ENCODE results near the gene ARHGAP25.

Gene ARHGAP25

GRCh38 chr2:68719912-68720311 lies 14.7 kb upstream of the ARHGAP25 start:
- peak in 1 of 2 donors; percentile 52 for DNase-seq

- no peak for DNase-seq
Measured at GRCh38 chr2:68720665-68721064, 13.9 kb upstream of the ARHGAP25 start.

GRCh38 chr2:68721482-68722101 lies 13.0 kb upstream of the ARHGAP25 start:
- DNase-seq, result peak; percentile 41 to 59

GRCh38 chr2:68722712-68723111 lies 11.9 kb upstream of the ARHGAP25 start:
- DNase-seq, result no peak

DNA sequence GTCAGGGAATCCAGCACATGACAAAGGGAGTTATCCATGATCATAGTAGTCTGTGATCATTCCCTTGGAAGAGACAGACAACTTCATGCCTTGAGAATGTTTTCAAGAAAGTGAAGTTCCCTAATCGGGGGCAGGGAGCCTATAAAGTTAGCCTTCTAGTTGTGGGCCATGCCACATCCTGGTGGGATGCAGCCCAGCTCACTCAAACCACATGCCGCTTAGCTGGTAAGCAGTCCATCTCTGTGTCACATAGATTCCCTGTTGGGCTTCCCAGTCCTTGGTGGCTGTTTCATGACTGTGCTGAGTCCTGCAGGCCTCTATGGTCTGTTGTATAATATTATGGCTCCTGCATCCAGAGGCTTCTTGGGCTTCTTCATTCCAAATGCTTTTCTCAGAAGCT lies 11.4 kb upstream of the ARHGAP25 start:
- DNase-seq, result no peak

- DNase-seq, result no peak
Measured at GRCh38 chr2:68726100-68726499, 8.5 kb upstream of the ARHGAP25 start.

GRCh38 chr2:68726608-68727367 lies 7.8 kb upstream of the ARHGAP25 start:
- DNase-seq, result peak; percentile 72 to 77

DNA sequence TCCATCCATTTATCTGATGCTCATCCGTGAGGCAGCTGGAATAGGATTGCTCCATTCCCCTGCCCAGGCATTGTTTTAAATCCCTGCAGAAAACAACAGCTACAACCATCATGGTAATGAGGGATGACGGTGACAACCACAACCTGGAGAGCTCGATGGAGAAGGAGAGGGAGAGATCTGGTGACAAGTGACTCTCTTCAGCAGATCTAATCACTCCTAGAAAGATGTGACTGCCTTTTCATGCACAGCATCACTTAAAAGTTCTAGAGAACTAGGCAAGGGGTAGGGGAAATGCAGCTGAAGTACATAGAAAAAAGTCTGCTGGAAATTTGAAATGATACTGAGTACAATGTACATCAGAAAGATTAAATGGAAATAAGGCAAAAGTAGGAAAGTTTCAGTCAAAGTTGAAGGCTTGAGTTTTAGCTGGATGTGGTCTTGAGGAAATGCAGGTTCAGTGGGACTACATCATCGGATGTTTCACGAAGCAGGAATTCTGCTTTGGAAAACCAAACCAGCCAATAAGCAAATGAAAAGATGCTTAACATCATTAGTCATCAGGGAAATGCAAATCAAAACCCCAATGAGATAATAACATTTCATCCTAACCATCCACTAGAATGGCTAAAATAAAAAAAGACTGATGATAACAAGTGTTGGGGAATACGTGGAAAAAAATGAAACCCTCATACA lies 6.8 kb upstream of the ARHGAP25 start:
- DNase-seq, result no peak

- DNase-seq, result no peak
Measured at GRCh38 chr2:68730828-68731227, 3.8 kb upstream of the ARHGAP25 start.

GRCh38 chr2:68732036-68732932 lies 2.3 kb upstream of the ARHGAP25 start:
- peak in 1 of 2 donors; percentile 29 for DNase-seq

GRCh38 chr2:68733365-68733764 lies 1.2 kb upstream of the ARHGAP25 start:
- DNase-seq, result no peak

DNA sequence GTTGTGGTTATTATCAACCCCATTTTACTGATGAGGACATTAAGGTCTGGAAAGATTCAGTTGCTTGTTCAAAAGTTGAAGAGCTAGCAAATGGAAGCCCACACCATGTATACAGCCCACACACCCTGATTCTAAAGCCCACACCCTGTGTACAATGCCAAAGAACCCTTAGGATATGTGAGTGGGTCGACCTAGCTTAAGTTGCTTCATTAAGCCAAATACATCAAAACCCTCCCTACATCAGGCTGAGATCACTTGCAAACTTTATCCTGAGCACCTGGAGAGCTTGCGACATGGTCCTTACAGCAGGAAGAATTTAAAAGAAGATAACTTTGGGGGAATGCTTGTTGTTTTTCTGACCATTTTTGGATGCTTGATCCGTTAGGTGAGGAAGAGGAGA lies 435 bp upstream of the ARHGAP25 start:
- DNase-seq, result no peak

- no peak for DNase-seq
Measured at GRCh38 chr2:68736086-68736485, 1.5 kb downstream of the ARHGAP25 start.

DNA sequence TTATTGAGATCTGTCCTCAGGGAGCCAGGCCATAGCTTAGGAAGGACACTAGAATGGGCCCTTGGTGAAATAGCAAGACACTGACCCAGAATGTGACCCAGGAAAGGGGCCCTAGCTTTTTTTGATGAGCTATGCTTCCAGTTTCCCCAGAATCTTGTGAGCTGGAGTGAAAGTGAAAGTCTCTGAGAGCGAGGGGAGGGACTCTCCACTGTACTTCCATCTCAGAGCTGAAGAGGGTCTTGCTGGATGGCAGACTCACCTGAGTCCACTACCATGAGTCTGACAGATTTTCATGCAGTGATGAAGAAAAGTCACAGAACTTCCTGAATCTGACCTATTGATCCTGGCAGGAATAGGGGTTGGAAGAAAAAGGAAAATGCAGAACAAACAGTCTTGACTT lies 3.1 kb downstream of the ARHGAP25 start:
- peak; percentile 40 to 61 for DNase-seq

- DNase-seq, result no peak
Measured at GRCh38 chr2:68738906-68739594, 4.4 kb downstream of the ARHGAP25 start.

DNA sequence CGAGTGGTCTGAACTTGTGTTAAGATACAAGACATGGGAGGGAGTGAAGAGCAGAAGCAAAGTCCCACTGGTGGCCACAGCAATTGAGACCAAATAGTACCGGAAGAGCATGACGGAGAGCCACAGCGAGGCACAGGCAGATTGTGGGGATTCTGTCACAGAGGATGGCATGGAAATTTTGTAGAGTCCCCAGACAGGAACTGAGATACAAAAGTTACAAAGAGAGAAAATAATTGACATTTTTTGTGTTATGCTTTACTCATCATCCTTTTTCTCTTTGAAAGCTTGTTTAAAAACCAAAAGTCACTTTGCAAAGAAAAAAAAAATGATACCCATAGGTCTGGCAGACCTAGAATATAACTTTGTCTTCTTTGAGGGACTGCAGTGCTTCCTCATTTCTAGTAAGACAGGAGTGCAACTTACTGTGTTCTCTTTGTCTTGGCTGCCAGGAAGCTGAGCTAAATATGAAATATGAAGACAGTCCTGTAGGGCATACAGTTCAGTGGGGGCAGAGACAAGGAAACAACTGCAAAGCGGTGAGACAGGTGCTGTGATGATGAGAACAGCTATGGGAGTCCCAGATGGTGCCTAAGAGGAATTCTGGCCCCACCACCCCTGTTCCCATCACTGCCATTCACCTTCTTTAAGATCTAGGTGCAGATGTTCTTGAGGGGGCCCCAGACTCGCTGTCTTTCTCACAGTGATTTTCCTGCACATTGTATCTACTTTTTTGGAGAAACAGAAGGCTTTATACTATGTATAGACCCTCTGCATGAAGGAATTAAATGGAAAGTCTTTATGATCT lies 5.2 kb downstream of the ARHGAP25 start:
- DNase-seq, result no peak

GRCh38 chr2:68740400-68740914 lies 5.8 kb downstream of the ARHGAP25 start:
- DNase-seq, result no peak

GRCh38 chr2:68741238-68741637 lies 6.6 kb downstream of the ARHGAP25 start:
- DNase-seq, result no peak

- DNase-seq, result no peak
Measured at GRCh38 chr2:68741805-68742306, 7.2 kb downstream of the ARHGAP25 start.

DNA sequence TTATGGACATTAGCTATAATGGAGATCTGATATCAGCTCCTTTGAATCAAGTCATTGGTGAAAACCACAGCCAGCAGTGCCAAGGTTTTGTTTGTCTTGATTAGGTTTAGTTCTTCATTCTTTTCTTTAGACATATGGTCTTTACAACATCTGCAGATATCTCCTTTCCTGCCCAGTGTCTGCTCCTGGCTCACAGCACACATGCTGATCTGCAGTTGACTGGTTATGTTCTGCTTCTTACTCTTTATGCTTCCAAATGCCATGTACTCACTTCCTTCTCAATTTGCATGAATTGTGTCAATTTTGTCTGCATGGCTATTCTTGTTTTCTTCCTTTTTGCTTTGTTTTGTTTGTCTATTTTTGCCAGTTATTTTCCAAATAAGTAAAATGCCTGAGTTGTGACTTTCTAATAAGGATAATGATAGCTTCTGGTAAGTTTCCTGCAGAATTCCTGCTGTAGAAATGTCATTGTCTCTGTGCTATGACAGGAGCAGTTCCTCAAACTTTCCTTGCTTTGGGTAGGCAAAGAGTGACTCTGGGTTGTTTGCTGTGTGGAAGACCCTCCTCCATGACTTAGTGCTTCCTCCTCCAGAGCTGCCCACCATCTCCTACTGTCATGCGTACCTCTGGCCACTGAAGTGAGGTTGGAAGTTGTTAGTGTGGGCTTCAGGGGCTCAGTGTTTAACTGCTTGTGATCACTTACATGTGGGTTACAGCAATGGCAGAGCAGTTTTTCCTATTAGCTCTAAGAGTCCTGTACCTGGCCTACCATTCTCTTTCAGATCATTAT lies 8.2 kb downstream of the ARHGAP25 start:
- DNase-seq, result no peak
